Astrocyte of the cerebellum (primary cell): ENCODE measurements around the gene ARID1B.

Source experiments
- DNase-seq: peaks from one replicate; pipeline ENCODE4 v3.0.0-alpha.2; 2011; ENCODE audit warnings: low read depth
- H3K4me3 ChIP-seq: 2 replicates; pipeline ENCODE4 v1.5.1; 2011; ENCODE audit warnings: mild to moderate bottlenecking, low read depth, low read length, moderate library complexity
- in situ Hi-C: cut with HindIII; loops from 2 replicates; pipeline ENCODE4 v1.10.0; 2017; ENCODE audit warnings: low sequenced_read_pairs
- TF ChIP-seq, protein P1 (sequence below): IDR thresholded peaks from 2 replicates; pipeline ENCODE4 v1.5.1; 2012; ENCODE audit warnings: low read length, low read depth, moderate library complexity, mild to moderate bottlenecking; ENCODE audit errors: missing control alignments

Gene ARID1B

DNA sequence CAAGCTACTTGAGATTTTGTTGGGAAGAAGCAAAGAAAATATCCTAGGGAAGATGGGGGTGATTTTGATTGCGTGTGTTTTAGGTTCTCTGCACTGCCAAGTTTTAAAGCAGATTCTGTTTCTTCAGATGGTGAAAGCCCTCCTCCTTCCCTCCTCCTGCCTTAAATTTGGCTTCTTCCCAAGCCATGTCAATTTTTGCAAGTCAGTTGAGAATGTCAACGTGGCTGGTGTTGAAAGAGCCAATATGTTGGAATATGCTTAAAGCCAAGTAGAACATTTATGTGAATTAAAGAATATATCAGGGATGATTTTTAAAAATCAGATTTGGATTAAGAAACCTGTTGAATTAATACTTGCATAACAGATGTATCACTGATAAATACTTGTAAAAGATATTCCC lies 270.8 kb downstream of the ARID1B start:
- no peak for DNase-seq
- in situ Hi-C loops, result no loop called here
- TF ChIP-seq, protein P1, sequence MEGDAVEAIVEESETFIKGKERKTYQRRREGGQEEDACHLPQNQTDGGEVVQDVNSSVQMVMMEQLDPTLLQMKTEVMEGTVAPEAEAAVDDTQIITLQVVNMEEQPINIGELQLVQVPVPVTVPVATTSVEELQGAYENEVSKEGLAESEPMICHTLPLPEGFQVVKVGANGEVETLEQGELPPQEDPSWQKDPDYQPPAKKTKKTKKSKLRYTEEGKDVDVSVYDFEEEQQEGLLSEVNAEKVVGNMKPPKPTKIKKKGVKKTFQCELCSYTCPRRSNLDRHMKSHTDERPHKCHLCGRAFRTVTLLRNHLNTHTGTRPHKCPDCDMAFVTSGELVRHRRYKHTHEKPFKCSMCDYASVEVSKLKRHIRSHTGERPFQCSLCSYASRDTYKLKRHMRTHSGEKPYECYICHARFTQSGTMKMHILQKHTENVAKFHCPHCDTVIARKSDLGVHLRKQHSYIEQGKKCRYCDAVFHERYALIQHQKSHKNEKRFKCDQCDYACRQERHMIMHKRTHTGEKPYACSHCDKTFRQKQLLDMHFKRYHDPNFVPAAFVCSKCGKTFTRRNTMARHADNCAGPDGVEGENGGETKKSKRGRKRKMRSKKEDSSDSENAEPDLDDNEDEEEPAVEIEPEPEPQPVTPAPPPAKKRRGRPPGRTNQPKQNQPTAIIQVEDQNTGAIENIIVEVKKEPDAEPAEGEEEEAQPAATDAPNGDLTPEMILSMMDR, result no peak
- H3K4me3 ChIP-seq, result no peak overlapping the region

DNA sequence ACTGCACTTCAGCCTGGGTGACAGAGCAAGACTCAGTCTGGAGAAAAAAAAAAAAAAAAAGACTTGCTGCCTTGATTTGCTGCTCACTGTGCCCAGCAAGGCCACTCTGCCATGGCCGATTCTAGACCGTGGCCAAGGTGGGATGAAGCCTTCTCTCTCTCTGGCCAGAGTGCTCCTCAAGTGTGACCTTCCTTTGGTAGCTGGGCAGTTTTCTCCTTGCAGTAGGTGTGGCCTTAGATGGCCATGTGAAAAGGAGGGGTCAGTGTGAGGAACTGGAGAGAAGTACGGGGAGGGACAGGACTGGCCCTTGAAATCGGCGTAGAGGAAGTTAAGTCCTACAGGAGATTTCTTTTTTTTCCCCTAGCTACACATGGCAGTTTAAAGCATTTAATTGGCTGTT lies 272.0 kb downstream of the ARID1B start:
- H3K4me3 ChIP-seq, result no peak overlapping the region
- in situ Hi-C loops, result no loop called here
- DNase-seq, result no peak
- TF ChIP-seq, protein P1, result no peak

DNA sequence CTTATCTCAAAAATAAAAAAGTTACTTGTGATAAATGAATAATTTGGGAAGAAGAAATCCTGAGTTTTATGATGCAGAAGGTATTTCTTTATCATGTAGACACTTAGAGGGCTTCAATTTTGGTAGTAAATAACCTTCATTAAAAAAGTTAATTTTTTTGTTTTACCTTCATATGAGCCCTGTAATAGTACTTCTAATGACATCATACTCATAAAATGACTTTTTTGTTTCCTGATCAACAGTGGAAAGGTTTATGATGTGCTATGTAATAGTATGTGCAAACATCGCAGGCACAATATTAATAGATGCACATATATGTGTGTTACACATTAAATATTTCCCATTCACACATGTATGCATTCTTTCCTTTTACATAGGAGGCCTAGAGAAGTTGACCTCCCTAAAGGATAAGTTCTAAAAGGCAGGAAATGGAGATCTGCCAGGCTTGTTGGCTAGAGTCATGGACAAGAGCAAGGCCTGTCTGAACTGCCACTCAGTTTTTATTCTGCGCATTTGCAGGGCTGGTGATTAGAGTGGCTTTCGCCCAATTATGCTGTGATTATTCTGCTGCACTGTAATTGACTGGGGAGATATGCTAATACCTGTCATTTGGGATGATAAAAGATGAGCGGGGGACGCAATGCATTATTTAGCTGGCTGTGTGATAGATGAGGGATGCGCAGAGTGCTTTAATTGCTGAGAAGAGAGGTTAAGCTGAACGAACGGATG lies 273.5 kb downstream of the ARID1B start:
- DNase-seq, result no peak
- H3K4me3 ChIP-seq, result no peak overlapping the region
- TF ChIP-seq, protein P1, result no peak
- in situ Hi-C loops, result no loop called here

DNA sequence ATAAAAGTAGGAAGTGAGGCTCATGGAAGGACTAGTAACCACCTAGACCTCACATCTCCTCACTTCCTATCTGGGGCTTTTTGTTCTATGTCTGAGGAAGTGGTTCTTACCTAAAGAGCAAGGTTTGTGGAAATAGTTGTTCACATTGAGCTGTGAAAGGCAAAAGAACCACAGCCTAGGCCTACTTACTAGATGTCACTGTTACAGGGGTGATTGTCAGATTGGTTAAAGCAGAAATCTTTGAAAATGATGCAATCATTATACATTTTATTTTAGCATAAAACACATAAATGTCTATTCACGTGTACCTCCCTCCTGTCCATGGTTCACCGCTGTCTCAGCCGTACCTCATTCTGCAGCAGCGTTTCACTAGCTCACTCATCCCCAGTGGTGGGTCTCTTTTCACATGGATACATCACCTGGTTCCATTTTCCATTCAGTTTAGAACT lies 277.4 kb downstream of the ARID1B start:
- no peak overlapping the region for H3K4me3 ChIP-seq
- DNase-seq, result no peak
- in situ Hi-C loops, result no loop called here
- TF ChIP-seq, protein P1, result no peak

DNA sequence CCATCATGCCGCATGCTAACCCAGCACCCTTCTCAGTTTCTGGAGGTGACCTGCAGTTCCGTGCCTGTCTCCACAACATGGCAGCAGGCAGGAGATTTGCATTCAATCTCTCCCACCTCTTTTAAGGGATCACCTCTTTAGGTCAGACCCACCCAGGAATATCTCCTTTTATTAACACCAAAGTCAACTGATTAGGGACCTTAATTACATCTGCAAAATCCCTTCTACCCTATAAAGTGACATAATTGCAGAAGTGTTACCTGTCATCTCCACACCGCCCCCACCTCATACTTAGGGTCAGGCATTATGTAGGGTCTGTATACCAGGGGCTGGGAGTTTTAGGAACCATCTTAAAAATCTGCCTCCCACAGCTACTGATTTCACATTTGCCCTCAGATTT lies 278.7 kb downstream of the ARID1B start:
- in situ Hi-C loops, result no loop called here
- TF ChIP-seq, protein P1, result no peak
- no peak overlapping the region for H3K4me3 ChIP-seq
- no peak for DNase-seq

DNA sequence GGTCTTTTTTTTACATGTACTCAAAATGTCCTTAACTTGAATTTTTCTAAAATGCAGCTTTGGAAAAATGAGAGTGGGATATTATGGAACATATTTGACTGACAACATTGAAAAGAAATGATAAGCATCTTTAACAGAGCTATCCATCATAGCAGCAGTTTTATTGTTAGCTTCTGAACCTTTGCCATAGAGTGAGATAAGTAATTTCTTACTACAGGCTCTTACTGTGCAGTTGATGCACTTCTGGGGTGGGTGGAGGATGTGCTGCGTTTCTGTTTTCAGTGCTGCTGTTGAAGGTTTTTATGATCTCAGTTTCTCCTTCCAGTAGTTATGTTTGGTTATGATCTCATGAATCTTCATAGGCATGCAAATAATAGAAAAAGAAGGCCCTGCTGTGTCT lies 279.1 kb downstream of the ARID1B start:
- in situ Hi-C loops, result no loop called here

More for the DNA sequence above, 279.1 kb downstream of the ARID1B start:
- H3K4me3 ChIP-seq, result no peak overlapping the region
- TF ChIP-seq, protein P1, result no peak
- DNase-seq, result no peak
